GM12878 (cell line): ENCODE data around the gene CCDC27. TPM values are rescaled to one million over a fixed set of nuclear protein-coding genes. Genes with fewer than 3 reads are reported as not detected.

ENCODE experiments used
- ATAC-seq: fragments of 200-7000 bp; cut with Tn5 transposase; 3 replicates; pipeline ENCODE4 v1.9.1; 2020; ENCODE audit warnings: mild to moderate bottlenecking, moderate library complexity
- BruUV-seq: library from RNA; stranded (reverse); fragments of 400-500 nt; replicated peaks from 2 replicates; lab custom pipeline; 2021; lab: Mats Ljungman, UMichigan
- CTCF ChIA-PET: fragments of 300-600 bp; sonication (Branson Sonifier 250); formaldehyde crosslinking; extraction: SDS; loops from one replicate; lab custom pipeline; 2021; ENCODE audit warnings: inconsistent platforms; lab: Yijun Ruan, JAX
- POLR2A ChIA-PET: fragments of 350-600 bp; formaldehyde crosslinking; extraction: SDS; loops from one replicate; lab custom pipeline; 2021; ENCODE audit warnings: inconsistent platforms; lab: Charles Lee
- RAD21 ChIA-PET: fragments of 300-600 bp; sonication (Branson Sonifier 250); formaldehyde crosslinking; loops from one replicate; lab custom pipeline; 2023; ENCODE audit warnings: antibody characterized with exemption; ENCODE audit not compliant: unreplicated experiment; lab: Charles Lee
- SMC1A ChIA-PET: fragments of 300-600 bp; sonication (Branson Sonifier 250); formaldehyde crosslinking; loops from one replicate; lab custom pipeline; 2023; ENCODE audit not compliant: unreplicated experiment, uncharacterized antibody; lab: Charles Lee
- DNase-seq: peaks from one replicate; pipeline ENCODE4 v3.0.0-alpha.2; 2011; ENCODE audit warnings: low read depth, low spot score
- FAIRE-seq: peaks from 3 replicates; lab custom pipeline; 2011; peaks lifted over from hg19 to GRCh38; lab: Jason Lieb, UNC
- H2AFZ ChIP-seq: 2 replicates; pipeline ENCODE4 v1.6.0; 2011; ENCODE audit warnings: low read depth, low read length, control low read depth; ENCODE audit not compliant: control insufficient read depth
- H3K27ac ChIP-seq: 2 replicates; pipeline ENCODE4 v1.5.1; 2011; ENCODE audit warnings: control low read depth; ENCODE audit not compliant: control insufficient read depth, insufficient read depth
- H3K27me3 ChIP-seq, 2 experiments: replicated peaks in 1 of 2; 2 replicates each; pipeline versions ENCODE4 v1.6.0 to v1.6.1; 2011; ENCODE audit warnings: low read length in 1 of 2; ENCODE audit not compliant: control insufficient read depth in 2 of 2, insufficient read depth in 2 of 2
- H3K36me3 ChIP-seq, 2 experiments: 2 replicates each; pipeline ENCODE4 v1.5.1; 2011; ENCODE audit warnings: low read length in 1 of 2; ENCODE audit not compliant: control insufficient read depth in 2 of 2, insufficient read depth in 2 of 2
- H3K4me1 ChIP-seq: 2 replicates; pipeline ENCODE4 v1.6.1; 2011; ENCODE audit warnings: mild to moderate bottlenecking, low read length, moderate library complexity, mixed read lengths; ENCODE audit not compliant: control insufficient read depth, insufficient read depth
- H3K4me2 ChIP-seq: 2 replicates; pipeline ENCODE4 v1.6.0; 2011; ENCODE audit warnings: control low read depth; ENCODE audit not compliant: control insufficient read depth, insufficient read depth
- H3K4me3 ChIP-seq: fragments of 200-600 bp; sonication (generic); 2 replicates; pipeline ENCODE4 v1.5.1; 2016
- H3K79me2 ChIP-seq: 2 replicates; pipeline ENCODE4 v1.6.0; 2011; ENCODE audit warnings: low read length; ENCODE audit not compliant: control insufficient read depth, insufficient read depth
- H3K9ac ChIP-seq: 2 replicates; pipeline ENCODE4 v1.8.0; 2011; ENCODE audit warnings: low read length, control low read depth, mixed read lengths; ENCODE audit not compliant: control insufficient read depth, insufficient read depth
- H3K9me3 ChIP-seq: replicated peaks from 3 replicates; pipeline ENCODE4 v1.5.1; 2011; ENCODE audit warnings: mild to moderate bottlenecking, low read length; ENCODE audit not compliant: control insufficient read depth, insufficient read depth
- H4K20me1 ChIP-seq: 2 replicates; pipeline ENCODE4 v1.6.0; 2011; ENCODE audit not compliant: control insufficient read depth, insufficient read depth
- ATF3 ChIP-seq: IDR thresholded peaks from 2 replicates; pipeline ENCODE4 v1.6.1; 2011; ENCODE audit warnings: low read depth, mild to moderate bottlenecking, low read length, moderate library complexity, borderline replicate concordance; ENCODE audit errors: extremely low read depth
- BRCA1 ChIP-seq: IDR thresholded peaks from 2 replicates; pipeline ENCODE4 v1.6.1; 2011; ENCODE audit warnings: low read depth, low read length, improper control_type of control experiment
- E2F4 ChIP-seq: IDR thresholded peaks from 2 replicates; pipeline ENCODE4 v1.6.1; 2012; ENCODE audit warnings: low read depth, low read length, improper control_type of control experiment
- GABPA ChIP-seq: IDR thresholded peaks from 2 replicates; pipeline ENCODE4 v1.6.1; 2014; ENCODE audit warnings: antibody characterized with exemption, low read depth, mild to moderate bottlenecking, inconsistent platforms
- HDGF ChIP-seq: fragments of 450-650 bp; IDR thresholded peaks from 2 replicates; pipeline ENCODE4 v1.6.1; 2016; ENCODE audit warnings: antibody characterized with exemption
- MAX ChIP-seq: IDR thresholded peaks from 2 replicates; pipeline ENCODE4 v1.6.1; 2012; ENCODE audit warnings: low read depth, low read length, improper control_type of control experiment
- MXI1 ChIP-seq: fragments of 150-350 bp; IDR thresholded peaks from 2 replicates; pipeline ENCODE4 v1.6.1; 2011; ENCODE audit warnings: low read depth, mild to moderate bottlenecking, inconsistent platforms, low read length, improper control_type of control experiment
- MYC ChIP-seq: IDR thresholded peaks from 2 replicates; pipeline ENCODE4 v1.6.1; 2011; ENCODE audit warnings: mild to moderate bottlenecking, low read length, moderate library complexity, inconsistent platforms; ENCODE audit not compliant: insufficient read depth, insufficient replicate concordance, insufficient read length, severe bottlenecking
- NR2C1 ChIP-seq: fragments of 450-650 bp; IDR thresholded peaks from 2 replicates; pipeline ENCODE4 v1.6.1; 2017; ENCODE audit warnings: antibody characterized with exemption, mild to moderate bottlenecking, moderate library complexity
- NR2F1 ChIP-seq: fragments of 450-650 bp; conservative IDR thresholded peaks from 2 replicates; pipeline ENCODE4 v1.6.1; 2017; ENCODE audit warnings: mild to moderate bottlenecking
- PAX5 ChIP-seq: IDR thresholded peaks from 2 replicates; pipeline ENCODE4 v1.6.1; 2011; ENCODE audit warnings: low read depth, low read length, borderline replicate concordance
- POLR2AphosphoS2 ChIP-seq: IDR thresholded peaks from 2 replicates; pipeline ENCODE4 v1.6.1; 2011; ENCODE audit warnings: low read depth, mild to moderate bottlenecking, low read length, improper control_type of control experiment, moderate library complexity
- RAD51 ChIP-seq: fragments of 450-650 bp; IDR thresholded peaks from 2 replicates; pipeline ENCODE4 v1.6.1; 2016; ENCODE audit warnings: moderate library complexity, mild to moderate bottlenecking, inconsistent platforms
- TCF7 ChIP-seq: IDR thresholded peaks from 2 replicates; pipeline ENCODE4 v1.6.1; 2014; ENCODE audit warnings: antibody characterized with exemption, borderline replicate concordance
- ZNF622 ChIP-seq: fragments of 450-650 bp; IDR thresholded peaks from 2 replicates; pipeline ENCODE4 v1.6.1; 2017; ENCODE audit warnings: mild to moderate bottlenecking, inconsistent platforms
- ZNF687 ChIP-seq: fragments of 450-650 bp; IDR thresholded peaks from 2 replicates; pipeline ENCODE4 v1.6.1; 2017; ENCODE audit warnings: mild to moderate bottlenecking, moderate library complexity
- WGBS: methylation state at CpG from one replicate; pipeline ENCODE4 v1.1.6; 2016; ENCODE audit warnings: low lambda C conversion rate; ENCODE audit not compliant: insufficient replicate concordance, insufficient coverage; ENCODE audit errors: missing lambda C conversion rate; 5-methylcytosine and 5-hydroxymethylcytosine counted together
- in situ Hi-C: fragments of 300-500 bp; cut with MboI; formaldehyde crosslinking; loops from 9 replicates; pipeline ENCODE4 v1.14.3; 2018; ENCODE audit warnings: mixed read lengths
- intact Hi-C: fragments of 100-400 bp; cut with micrococcal nuclease; formaldehyde crosslinking; loops from one replicate; pipeline ENCODE4 v1.14.2; 2022; ENCODE audit not compliant: unreplicated experiment
- polyA plus RNA-seq, 11 experiments: library from polyadenylated mRNA; depleted of rRNA in 4 of 11; unstranded in 6 of 11; stranded (reverse) in 5 of 11; fragments of >200 nt; fragmentation: Nextera tagmentation in 4 of 11; fragmentation: Illumina TruSeq in 1 of 11; extraction: Ambion mirVana in 4 of 11; extraction: Trizol in 1 of 11; gene quantifications; 1 replicate in 1 of 11; 2 replicates in 10 of 11; pipeline versions ENCODE4 v1.2.1 to v1.2.3, GENCODE V29; 2011 to 2016; ENCODE audit warnings: inconsistent platforms in 2 of 11, missing spikeins in 2 of 11, low read depth in 1 of 11
- total RNA-seq, 4 experiments: library from RNA; depleted of rRNA in 3 of 4; stranded (reverse); fragments of >200 nt in 3 of 4; fragmentation: Illumina TruSeq in 1 of 4; extraction: Trizol in 1 of 4; gene quantifications; 2 replicates each; pipeline versions ENCODE4 v1.2.1 to v1.2.3, GENCODE V29; 2013 to 2021

The CCDC27 gene
- total and polyA plus RNA-seq, 10 of the 15 experiments (the other 5 are each of a cell fraction or from before 2014, with no cell fraction given): 0.05 TPM; not detected in 9

DNA sequence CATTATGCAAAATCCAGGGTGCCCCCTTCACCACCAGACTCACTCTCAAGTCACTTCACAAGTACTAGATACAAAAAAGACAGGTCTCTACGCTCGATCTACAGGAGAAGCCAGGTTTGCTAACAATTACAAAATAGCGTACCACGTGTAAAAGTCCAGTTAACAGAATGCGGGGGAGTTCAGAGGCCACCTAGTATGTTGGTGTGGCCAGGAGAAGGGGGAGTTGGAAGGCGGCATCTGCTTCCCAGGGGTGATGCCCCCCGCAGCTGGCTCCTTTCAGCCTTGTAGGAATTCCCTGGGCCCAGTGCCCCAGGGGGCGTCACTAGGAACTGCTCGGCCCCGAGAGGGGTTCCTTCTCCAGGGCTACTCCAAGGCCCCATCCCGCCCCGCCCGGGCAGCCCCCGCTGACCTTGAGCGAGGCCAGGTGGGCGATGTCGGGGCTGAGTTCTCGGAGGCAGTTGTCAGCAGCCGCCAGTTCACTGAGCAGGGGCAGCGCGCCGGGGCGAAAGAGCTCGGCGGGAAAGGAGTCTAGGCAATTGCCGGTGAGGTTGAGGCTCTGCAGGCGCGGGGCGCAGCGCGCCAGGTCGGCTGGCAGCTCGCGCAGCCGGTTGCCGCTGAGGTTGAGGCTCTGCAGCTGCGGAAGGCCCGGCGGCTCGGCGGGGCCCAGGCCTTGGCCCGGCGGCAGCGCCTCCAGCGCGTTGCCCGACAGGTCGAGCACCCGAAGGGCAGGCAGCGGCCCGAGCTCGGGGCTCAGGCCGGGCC, 43.4 kb downstream of the CCDC27 start:
- SMC1A ChIA-PET: no interaction called here
- POLR2A ChIA-PET: interaction anchor here (0.5 to 1.8 kb wide), 2 partner anchors 20 to 59 kb away, joined by 4 read pairs; no protein-coding TSS in a partner anchor
- peaks cover 3% of the 10 kb centered on the region; the same call in 1 of the 3 replicates for H3K9me3 ChIP-seq
- RAD21 ChIA-PET: interaction anchor here (0.6 to 1.0 kb wide), 7 partner anchors 9 to 282 kb away, joined by 3 to 4 read pairs (median 4); partner anchors contain the start of genes C1orf174, CEP104 and DFFB
- intact Hi-C loops (loop anchor here (5.0 kb wide), 1 partner anchor 107 kb away; the partner anchor contains the start of gene C1orf174), in situ Hi-C loops (no loop called here)
- DNase-seq: no peak
- H3K27me3 ChIP-seq: no peaks in the 10 kb centered on the region
- BruUV-seq: no TSS peak
- H3K9ac ChIP-seq: peak overlapping the region; percentile 76
- peak overlapping the region; percentile 77 for H3K4me2 ChIP-seq
- peaks cover 0 to 2% of the 10 kb centered on the region in 2 experiments; a peak in 2 of 4 replicates for H3K36me3 ChIP-seq
- CTCF ChIA-PET: interaction anchor here (2.0 kb wide), 1 partner anchor 20 kb away, joined by 8 read pairs; no protein-coding TSS in a partner anchor
- H3K4me1 ChIP-seq: peaks cover 18% of the 10 kb centered on the region
- H2AFZ ChIP-seq: peak overlapping the region; percentile 39; the same call in 1 of the 2 replicates
- TF ChIP-seq HDGF (no peak), MXI1 (no peak), PAX5 (no peak), RAD51 (no peak), ATF3 (no peak), ZNF687 (no peak), MYC (no peak), NR2F1 (no peak), TCF7 (no peak), E2F4 (no peak), NR2C1 (no peak), MAX (no peak), GABPA (no peak), BRCA1 (no peak), POLR2AphosphoS2 (no peak), ZNF622 (no peak)
- TF ChIP-seq, all 136 proteins: peak for 0
- FAIRE-seq (no peak), ATAC-seq (no peak)
- Histone ChIP-seq H3K27ac (peak overlapping the region; percentile 48), H3K4me3 (peak overlapping the region; percentile 70), H3K79me2 (peaks cover 35% of the 10 kb centered on the region), H4K20me1 (peaks cover 5% of the 10 kb centered on the region; the same call in 1 of the 2 replicates)
- WGBS: 3% methylated on average over 31 of the region's 53 CpGs
